ENCODE measurements around the gene MTUS2.

The MTUS2 gene

GRCh38 chr13:29105779-29106178 is 285.6 kb downstream of the MTUS2 start:
- no peaks in the 10 kb centered on the region for H3K4me1 ChIP-seq

GRCh38 chr13:29106651-29107050 is 286.5 kb downstream of the MTUS2 start:
- Histone ChIP-seq H3K4me3 (ENCODE audit: low read depth, low read length) (no peak overlapping the region), H3K27me3 (peaks cover 14% of the 10 kb centered on the region), H3K9me3 (no peaks in the 10 kb centered on the region), H3K4me1 (no peaks in the 10 kb centered on the region), H3K36me3 (no peaks in the 10 kb centered on the region)
- no peak for DNase-seq
- no peak for TF ChIP-seq CTCF (IDR thresholded peaks at IDR 0.05; ENCODE audit: low read depth, low read length)

More at GRCh38 chr13:29105779-29106178, 285.6 kb downstream of the MTUS2 start:
- peak; percentile 19 for DNase-seq
- no peaks in the 10 kb centered on the region for H3K9me3 ChIP-seq
- H3K4me3 ChIP-seq (ENCODE audit: low read depth, low read length), result no peak overlapping the region
- TF ChIP-seq CTCF (IDR thresholded peaks at IDR 0.05; ENCODE audit: low read depth, low read length), result peak; percentile 55
- H3K36me3 ChIP-seq, result no peaks in the 10 kb centered on the region
- peaks cover 11% of the 10 kb centered on the region for H3K27me3 ChIP-seq

- no peak for DNase-seq
- TF ChIP-seq CTCF (IDR thresholded peaks at IDR 0.05; ENCODE audit: low read depth, low read length), result no peak
- H3K4me3 ChIP-seq (ENCODE audit: low read depth, low read length), result no peak overlapping the region
- no peaks in the 10 kb centered on the region for H3K4me1 ChIP-seq
- H3K27me3 ChIP-seq, result peaks cover 11% of the 10 kb centered on the region
- H3K36me3 ChIP-seq, result no peaks in the 10 kb centered on the region
- H3K9me3 ChIP-seq, result no peaks in the 10 kb centered on the region
Measured at GRCh38 chr13:29108068-29108786, 288.1 kb downstream of the MTUS2 start.

- Histone ChIP-seq H3K27me3 (peaks cover 4% of the 10 kb centered on the region), H3K4me3 (ENCODE audit: low read depth, low read length) (no peak overlapping the region), H3K36me3 (no peaks in the 10 kb centered on the region), H3K9me3 (no peaks in the 10 kb centered on the region), H3K4me1 (no peaks in the 10 kb centered on the region)
- no peak for TF ChIP-seq CTCF (IDR thresholded peaks at IDR 0.05; ENCODE audit: low read depth, low read length)
- no peak for DNase-seq
Measured at GRCh38 chr13:29109987-29110386, 289.8 kb downstream of the MTUS2 start.

- Histone ChIP-seq H3K9me3 (no peaks in the 10 kb centered on the region), H3K4me1 (no peaks in the 10 kb centered on the region), H3K27me3 (peaks cover 9% of the 10 kb centered on the region), H3K36me3 (no peaks in the 10 kb centered on the region), H3K4me3 (ENCODE audit: low read depth, low read length) (no peak overlapping the region)
- DNase-seq, result no peak
- TF ChIP-seq CTCF (IDR thresholded peaks at IDR 0.05; ENCODE audit: low read depth, low read length), result no peak
Measured at GRCh38 chr13:29111446-29111845, 291.3 kb downstream of the MTUS2 start.

- Histone ChIP-seq H3K36me3 (no peaks in the 10 kb centered on the region), H3K4me1 (no peaks in the 10 kb centered on the region), H3K4me3 (ENCODE audit: low read depth, low read length) (no peak overlapping the region), H3K27me3 (peaks cover 25% of the 10 kb centered on the region), H3K9me3 (no peaks in the 10 kb centered on the region)
- TF ChIP-seq CTCF (IDR thresholded peaks at IDR 0.05; ENCODE audit: low read depth, low read length), result no peak
- DNase-seq, result no peak
Measured at GRCh38 chr13:29115842-29116241, 295.7 kb downstream of the MTUS2 start.

All from BE2C (cell line).